Body of pancreas (tissue), 4 donors: Measurements from ENCODE around the gene HMGN2.

ENCODE experiments used
- POLR2A ChIP-seq, 3 donors: fragments of 450-650 bp; IDR thresholded peaks; one replicate each; pipeline ENCODE4 v1.6.1; 2016; ENCODE audit warnings: antibody characterized with exemption in 3 of 3, mild to moderate bottlenecking in 2 of 3
- TF ChIP-seq, protein P1 (sequence below), 7 experiments: fragments of 450-650 bp in 4 of 7; fragments of 200-600 bp in 3 of 7; sonication (generic) in 3 of 7; IDR thresholded peaks; one replicate each; pipeline ENCODE4 v1.5.1; 2016 to 2019; ENCODE audit warnings: antibody characterized with exemption in 7 of 7

DNA sequence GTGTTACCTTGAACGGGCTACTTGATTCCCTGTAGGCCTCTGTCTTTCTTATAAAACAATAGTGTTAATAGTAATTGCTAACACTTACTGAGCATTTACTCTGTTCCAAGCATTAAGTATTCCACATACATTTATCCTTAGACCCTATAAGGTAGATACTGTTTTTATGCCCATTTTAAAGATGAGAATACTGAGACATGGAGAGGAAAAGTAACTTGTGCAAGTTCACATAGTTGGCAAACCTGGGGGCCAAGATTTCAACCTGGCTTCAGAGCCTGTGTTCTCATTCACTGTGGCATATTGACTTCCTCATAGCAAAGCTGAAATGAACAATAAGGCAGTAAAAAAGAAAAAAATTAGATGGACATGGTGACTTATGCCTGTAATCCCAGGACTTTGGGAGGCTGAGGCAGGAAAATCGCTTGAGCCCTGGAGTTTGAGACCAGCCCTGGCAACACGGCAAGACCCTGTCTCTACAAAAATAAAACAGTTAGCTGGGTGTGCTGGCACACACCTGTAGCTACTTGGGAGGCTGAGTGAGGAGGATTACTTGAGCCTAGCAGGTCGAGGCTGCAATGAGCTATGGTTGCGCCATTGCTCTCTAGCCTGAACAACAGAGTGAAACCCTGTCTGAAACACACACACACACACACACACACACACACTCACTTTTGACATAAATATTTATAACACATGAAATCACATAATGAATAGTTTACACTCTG is 19.6 kb upstream of the HMGN2 start:
- TF ChIP-seq POLR2A (IDR thresholded peaks at IDR 0.05) = no peak
- TF ChIP-seq, protein P1, sequence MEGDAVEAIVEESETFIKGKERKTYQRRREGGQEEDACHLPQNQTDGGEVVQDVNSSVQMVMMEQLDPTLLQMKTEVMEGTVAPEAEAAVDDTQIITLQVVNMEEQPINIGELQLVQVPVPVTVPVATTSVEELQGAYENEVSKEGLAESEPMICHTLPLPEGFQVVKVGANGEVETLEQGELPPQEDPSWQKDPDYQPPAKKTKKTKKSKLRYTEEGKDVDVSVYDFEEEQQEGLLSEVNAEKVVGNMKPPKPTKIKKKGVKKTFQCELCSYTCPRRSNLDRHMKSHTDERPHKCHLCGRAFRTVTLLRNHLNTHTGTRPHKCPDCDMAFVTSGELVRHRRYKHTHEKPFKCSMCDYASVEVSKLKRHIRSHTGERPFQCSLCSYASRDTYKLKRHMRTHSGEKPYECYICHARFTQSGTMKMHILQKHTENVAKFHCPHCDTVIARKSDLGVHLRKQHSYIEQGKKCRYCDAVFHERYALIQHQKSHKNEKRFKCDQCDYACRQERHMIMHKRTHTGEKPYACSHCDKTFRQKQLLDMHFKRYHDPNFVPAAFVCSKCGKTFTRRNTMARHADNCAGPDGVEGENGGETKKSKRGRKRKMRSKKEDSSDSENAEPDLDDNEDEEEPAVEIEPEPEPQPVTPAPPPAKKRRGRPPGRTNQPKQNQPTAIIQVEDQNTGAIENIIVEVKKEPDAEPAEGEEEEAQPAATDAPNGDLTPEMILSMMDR (IDR thresholded peaks at IDR 0.05) = no peak
